NCI-H1092 treated with DMSO at 0.1 percent for 48 hours (cell line): Measurements from ENCODE around the gene PPM1M.
"Not testable (repeated sequence)": the region's sequence is repeated elsewhere in the genome, so short reads cannot be mapped to it uniquely, and the experiment has no call there.

ENCODE experiments used
- DNase-seq: peaks from one replicate; lab custom pipeline; 2025; lab: John Stamatoyannopoulos, UW

Gene PPM1M

DNA sequence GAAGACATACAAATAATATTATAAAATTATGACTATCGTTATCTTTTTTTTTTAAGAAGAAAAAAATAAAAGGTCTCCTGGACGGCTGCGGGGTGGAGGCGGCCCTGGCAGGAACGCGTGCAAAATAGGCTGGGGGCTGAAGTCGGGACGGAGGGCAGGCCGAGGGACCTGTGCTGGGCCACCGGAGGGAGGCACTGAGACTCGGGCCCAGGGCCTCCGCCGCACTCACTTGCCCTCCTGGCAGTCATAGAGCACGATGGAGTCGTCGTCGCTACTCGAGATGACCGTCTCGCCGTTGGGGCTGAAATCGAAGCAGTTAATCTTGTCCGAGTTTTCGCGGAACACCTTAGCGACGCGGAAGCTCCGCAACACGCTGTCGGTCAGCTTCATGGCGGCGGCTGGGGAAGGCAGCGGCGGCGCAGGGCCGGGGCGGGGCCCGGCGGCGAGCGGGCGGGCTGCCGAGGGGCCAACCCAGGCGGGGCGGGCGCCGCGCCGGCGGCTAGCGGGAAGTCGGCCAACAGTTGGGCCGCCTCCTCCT, 32.5 kb downstream of the PPM1M start:
- peak; percentile 24 for DNase-seq

DNA sequence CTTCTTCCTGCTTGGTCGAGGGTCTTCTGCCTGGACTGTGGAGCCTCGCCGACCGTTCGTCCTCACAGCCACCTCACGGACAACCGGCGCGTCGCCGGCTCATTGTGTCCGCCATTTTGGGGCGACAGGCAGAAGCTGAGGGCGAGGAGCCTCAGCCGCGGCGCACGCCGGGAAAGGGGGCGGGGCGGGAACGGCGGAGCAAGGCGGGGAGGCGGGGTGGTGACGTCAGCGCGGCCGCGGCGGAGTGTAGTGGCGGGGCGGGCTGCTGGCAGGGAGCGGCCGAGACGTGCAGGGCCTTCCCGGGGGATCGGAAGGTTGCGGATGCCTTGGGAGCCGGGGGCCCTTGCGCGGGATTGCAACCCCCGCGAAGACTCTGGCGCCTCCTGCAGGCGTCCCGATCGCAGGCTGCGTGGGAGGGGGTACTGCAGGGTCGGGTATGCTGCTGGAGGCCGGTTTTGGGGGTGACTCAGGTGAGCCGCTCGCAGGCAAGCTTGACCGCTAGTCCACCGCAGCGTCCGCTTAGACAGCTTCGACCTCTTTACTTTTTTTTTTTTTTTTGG, 33.0 kb downstream of the PPM1M start, which contains the start of gene WDR82:
TSS of gene WDR82 (minus strand) at position 140 of the 560 bp plus-strand sequence. CDS start 288 bp downstream, outside the sequence.
- DNase-seq = peak; percentile 88

GRCh38 chr3:52279596-52279995, 34.0 kb downstream of the PPM1M start:
- peak; percentile 48 for DNase-seq

DNA sequence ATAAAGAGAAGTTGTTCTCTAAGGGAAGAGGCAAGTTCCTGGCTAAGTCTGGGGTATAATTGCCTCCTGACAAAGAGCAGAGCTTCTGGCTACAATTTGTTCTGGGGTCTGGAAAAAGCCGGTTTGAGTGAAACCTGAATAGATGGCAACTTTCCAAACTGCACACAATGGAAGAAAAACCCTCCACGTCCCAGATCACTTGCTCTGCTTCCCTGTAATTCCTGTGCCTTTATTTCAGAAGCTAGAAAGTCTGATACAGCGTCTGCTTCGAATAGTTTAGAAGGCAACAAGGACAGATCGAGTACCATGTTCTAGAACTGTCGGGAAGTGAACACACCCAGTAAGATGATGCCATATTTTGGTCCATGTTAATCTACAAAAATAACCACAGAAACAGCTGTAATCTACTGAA, 34.5 kb downstream of the PPM1M start:
- DNase-seq = peak; percentile 78

GRCh38 chr3:52281981-52282801, 36.6 kb downstream of the PPM1M start:
- no peak for DNase-seq

GRCh38 chr3:52283306-52283705, 37.7 kb downstream of the PPM1M start:
- DNase-seq = no peak

- not testable (repeated sequence) for DNase-seq
These were observed 38.5 kb downstream of the PPM1M start for GRCh38 chr3:52284051-52284450.

GRCh38 chr3:52286777-52287110, 41.2 kb downstream of the PPM1M start:
- DNase-seq = no peak

DNA sequence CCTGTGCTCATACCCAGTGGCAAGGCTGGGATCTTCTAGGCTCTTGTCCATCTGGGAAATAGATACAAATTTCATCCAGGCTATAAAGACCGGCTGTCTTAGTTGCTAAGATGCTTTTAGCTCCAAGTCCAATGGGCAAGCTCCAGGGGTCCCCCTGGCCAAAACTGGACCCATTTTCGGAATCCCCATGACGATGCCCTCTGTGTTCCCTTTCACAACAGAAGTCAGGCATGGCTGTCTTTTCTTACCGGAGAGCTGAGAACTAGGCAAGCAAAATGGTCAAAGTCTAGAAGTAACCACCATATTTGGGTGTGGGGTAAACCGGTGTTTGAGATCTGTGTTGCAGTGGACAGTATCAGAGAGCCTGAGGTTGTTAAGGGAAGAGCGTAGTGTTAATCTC, 43.1 kb downstream of the PPM1M start:
- DNase-seq = no peak

- DNase-seq = no peak
These were observed 43.8 kb downstream of the PPM1M start for GRCh38 chr3:52289338-52289746.

DNA sequence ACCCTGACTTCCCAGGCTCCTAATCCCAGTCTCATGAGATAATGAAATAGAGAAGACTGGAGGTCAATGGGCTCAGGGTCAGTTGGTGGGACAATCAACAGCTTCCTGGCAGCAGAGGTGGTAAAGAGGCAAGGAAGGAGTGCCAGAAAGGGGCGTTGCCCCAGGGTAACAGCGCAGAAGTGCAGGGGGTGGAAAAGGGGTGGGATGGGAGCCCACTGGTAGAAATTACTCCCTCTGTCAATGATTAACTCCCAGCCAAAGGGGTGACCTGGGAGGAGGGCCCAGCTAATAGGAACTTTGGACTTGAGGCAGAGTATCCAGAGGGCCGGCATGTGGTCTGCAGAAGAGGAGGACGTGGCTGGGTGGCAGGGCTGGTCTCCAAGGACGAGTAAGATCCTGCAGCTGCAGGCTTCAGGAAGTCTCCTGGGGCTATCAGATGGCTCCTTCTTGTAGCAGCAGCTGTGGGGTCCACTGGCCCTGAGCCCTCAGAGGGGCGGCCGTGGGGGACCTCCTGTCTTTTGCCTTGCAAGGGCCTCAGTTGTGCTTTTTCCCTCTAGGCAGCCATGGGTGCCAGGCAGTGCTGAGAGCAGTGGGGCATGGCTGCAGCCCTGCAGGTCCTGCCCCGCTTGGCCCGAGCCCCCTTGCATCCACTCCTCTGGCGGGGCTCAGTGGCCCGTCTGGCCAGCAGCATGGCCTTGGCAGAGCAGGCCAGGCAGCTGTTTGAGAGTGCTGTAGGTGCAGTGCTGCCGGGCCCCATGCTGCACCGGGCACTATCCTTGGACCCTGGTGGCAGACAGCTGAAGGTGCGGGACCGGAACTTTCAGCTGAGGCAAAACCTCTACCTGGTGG, 44.4 kb downstream of the PPM1M start:
- DNase-seq = no peak

- no peak for DNase-seq
These were observed 45.3 kb downstream of the PPM1M start for GRCh38 chr3:52290596-52291507.

DNA sequence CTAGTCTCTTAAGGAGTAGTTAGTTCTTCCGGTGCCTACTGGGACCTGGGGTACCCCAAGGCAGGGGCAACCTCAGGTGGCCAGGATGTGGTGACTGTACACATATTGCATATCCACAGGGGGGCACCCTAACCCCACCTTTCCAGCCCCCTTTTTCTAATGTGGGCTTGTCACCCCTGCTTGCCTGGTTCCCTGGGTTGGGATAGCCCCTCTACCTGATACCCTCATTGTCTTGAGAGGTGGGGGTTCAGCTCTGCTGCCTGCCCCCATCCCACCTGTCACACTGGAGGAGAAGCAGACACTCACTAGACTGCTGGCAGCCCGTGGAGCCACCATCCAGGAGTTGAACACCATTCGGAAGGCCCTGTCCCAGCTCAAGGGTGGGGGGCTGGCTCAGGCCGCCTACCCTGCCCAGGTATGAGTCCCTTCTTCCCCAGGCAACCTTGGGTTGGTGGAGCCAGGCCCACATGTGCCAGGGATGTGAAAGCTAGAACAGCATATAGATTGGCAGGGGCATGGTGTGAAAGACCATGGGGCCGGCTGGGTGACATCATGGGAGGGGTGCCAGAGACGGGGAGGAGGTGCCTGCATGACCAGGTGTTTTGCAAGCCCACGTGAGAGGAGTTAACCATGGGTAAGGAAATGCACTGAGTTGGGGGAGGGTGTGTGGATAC, 46.1 kb downstream of the PPM1M start:
- DNase-seq = no peak

DNA sequence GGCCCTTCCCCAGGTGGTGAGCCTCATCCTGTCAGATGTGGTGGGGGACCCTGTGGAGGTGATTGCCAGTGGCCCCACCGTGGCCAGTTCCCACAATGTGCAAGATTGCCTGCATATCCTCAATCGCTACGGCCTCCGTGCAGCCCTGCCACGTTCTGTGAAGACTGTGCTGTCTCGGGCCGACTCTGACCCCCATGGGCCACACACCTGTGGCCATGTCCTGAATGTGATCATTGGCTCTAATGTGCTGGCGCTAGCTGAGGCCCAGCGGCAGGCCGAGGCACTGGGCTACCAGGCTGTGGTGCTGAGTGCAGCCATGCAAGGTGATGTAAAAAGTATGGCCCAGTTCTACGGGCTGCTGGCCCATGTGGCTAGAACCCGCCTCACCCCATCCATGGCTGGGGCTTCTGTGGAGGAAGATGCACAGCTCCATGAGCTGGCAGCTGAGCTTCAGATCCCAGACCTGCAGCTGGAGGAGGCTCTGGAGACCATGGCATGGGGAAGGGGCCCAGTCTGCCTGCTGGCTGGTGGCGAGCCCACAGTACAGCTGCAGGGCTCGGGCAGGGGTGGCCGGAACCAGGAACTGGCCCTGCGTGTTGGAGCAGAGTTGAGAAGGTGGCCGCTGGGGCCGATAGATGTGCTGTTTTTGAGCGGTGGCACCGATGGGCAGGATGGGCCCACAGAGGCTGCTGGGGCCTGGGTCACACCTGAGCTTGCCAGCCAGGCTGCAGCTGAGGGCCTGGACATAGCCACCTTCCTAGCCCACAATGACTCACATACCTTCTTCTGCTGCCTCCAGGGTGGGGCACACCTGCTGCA, 46.9 kb downstream of the PPM1M start:
- DNase-seq = no peak

DNA sequence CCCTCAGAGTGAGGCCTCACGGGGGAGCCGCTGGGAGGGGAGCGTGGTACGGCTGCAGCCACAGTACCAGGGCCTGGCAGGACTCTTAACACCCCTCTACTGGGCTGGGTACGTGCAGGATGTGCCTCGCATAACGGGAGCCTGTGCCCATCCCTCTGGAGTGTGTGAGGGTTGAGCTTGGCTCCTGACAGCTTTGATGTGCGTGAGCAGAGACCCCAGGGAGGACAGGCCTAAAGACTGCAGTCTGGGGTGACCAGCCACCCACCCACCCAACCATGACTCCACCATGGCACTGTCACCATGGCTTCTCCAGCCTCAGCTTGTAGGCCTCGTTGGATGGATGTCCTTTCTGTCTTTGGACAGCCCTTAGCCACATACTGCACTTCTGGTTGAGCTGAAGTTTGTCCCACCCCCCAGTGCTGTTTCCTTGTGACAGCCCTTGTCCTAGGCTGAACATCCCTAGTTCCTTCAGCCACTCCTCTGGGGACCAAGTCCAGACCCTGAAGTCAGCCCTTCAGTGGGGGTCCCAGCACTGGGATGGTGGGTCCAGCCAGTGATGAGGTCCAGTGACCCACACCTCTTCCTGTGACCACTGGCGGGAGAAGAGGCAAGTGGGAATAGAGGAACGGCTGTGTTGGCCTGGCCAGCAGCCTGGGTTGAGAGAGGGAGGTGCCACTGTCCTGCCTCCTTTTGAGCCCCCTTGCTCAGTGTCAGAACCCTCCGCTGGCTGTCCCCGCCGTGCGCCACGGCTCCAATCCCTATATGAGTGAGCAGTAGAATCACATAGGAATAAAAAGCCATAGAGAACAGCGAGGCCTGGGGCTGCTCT, 48.1 kb downstream of the PPM1M start:
- no peak for DNase-seq

- no peak for DNase-seq
These were observed 49.0 kb downstream of the PPM1M start for GRCh38 chr3:52294320-52295150.

DNA sequence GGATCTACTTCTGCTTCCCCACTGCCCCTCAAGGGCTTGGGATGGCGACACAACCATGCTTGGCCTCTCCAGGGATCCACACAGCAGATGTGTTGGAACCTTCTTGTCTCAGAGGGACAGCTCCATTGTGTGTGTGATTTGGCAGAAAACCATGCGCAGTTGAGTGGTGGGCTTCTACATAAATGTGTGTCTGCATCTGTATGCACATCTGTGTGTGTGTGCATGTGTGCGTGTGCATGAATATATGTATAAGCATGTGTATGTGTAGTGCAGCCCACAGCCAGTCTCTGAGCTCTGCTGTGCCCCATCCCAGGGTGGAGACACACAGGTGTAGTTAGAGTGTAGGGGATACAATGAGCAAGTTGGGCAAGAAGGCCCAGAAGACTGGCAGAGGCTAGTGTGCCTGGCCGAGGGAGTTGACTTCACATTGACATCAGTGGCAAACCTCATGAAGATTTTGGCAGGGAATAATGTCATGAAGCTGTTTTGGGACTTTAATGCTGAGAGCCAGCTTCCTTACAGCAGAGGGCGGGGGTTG, 50.2 kb downstream of the PPM1M start:
- DNase-seq = no peak
